PC-9 (cell line): ENCODE results near the gene PARN. TPM values are rescaled to one million over a fixed set of nuclear protein-coding genes. Genes with fewer than 3 reads are reported as not detected.
"Not testable (repeated sequence)": the region's sequence is repeated elsewhere in the genome, so short reads cannot be mapped to it uniquely, and the experiment has no call there.

Experiments
- BruUV-seq: library from RNA; stranded (reverse); fragments of 400-500 nt; replicated peaks from 2 replicates; lab custom pipeline; 2021; lab: Mats Ljungman, UMichigan
- CTCF ChIA-PET: fragments of 300-600 bp; sonication (Branson Sonifier 250); formaldehyde crosslinking; loops from one replicate; lab custom pipeline; 2022; ENCODE audit warnings: antibody characterized with exemption; lab: Charles Lee
- POLR2A ChIA-PET: fragments of 300-600 bp; sonication (Branson Sonifier 250); formaldehyde crosslinking; loops from one replicate; lab custom pipeline; 2022; ENCODE audit warnings: antibody characterized with exemption; ENCODE audit not compliant: unreplicated experiment; lab: Charles Lee
- DNase-seq, 2 experiments: peaks; one replicate each; pipeline versions ENCODE4 v3.0.0 to v3.0.0-alpha.2; 2015 to 2022; ENCODE audit warnings: mixed read lengths in 1 of 2
- H2AFZ ChIP-seq: fragments of 200-600 bp; sonication (generic); 2 replicates; pipeline ENCODE4 v1.8.1; 2017; ENCODE audit warnings: antibody characterized with exemption
- H3F3A ChIP-seq: fragments of 200-600 bp; sonication (generic); 2 replicates; pipeline ENCODE4 v1.8.1; 2017; ENCODE audit warnings: antibody characterized with exemption, mild to moderate bottlenecking, low read depth; ENCODE audit not compliant: insufficient read depth
- H3K27ac ChIP-seq: fragments of 200-600 bp; sonication (generic); 2 replicates; pipeline ENCODE4 v1.6.1; 2016; ENCODE audit warnings: mixed run types
- H3K27me3 ChIP-seq: fragments of 200-600 bp; sonication (generic); 2 replicates; pipeline ENCODE4 v1.6.1; 2016; ENCODE audit warnings: low read depth, mixed run types; ENCODE audit not compliant: insufficient read depth
- H3K36me3 ChIP-seq: fragments of 200-600 bp; sonication (generic); 2 replicates; pipeline ENCODE4 v1.6.1; 2016; ENCODE audit warnings: low read depth, mixed run types
- H3K4me1 ChIP-seq: fragments of 200-600 bp; sonication (generic); replicated peaks from 2 replicates; pipeline ENCODE4 v1.6.1; 2016; ENCODE audit warnings: mixed run types; ENCODE audit not compliant: insufficient read depth
- H3K4me2 ChIP-seq: fragments of 200-600 bp; sonication (generic); 2 replicates; pipeline ENCODE4 v1.6.1; 2017; ENCODE audit warnings: mixed run types
- H3K4me3 ChIP-seq: fragments of 200-600 bp; sonication (generic); 2 replicates; pipeline ENCODE4 v1.6.1; 2016; ENCODE audit warnings: mixed run types
- H3K79me2 ChIP-seq: fragments of 200-600 bp; sonication (generic); 2 replicates; pipeline ENCODE4 v1.6.1; 2017; ENCODE audit warnings: low read depth, mixed run types
- H3K9me2 ChIP-seq: fragments of 200-600 bp; sonication (generic); 2 replicates; pipeline ENCODE4 v1.8.1; 2017; ENCODE audit warnings: mild to moderate bottlenecking; ENCODE audit not compliant: insufficient read depth
- H3K9me3 ChIP-seq: fragments of 200-600 bp; sonication (generic); 2 replicates; pipeline ENCODE4 v1.8.1; 2016; ENCODE audit warnings: low read depth; ENCODE audit not compliant: insufficient read depth
- H4K20me1 ChIP-seq: fragments of 200-600 bp; sonication (generic); 2 replicates; pipeline ENCODE4 v1.8.1; 2017; ENCODE audit not compliant: insufficient read depth
- CTCF ChIP-seq: fragments of 200-600 bp; sonication (generic); conservative IDR thresholded peaks from 2 replicates; pipeline ENCODE4 v1.6.1; 2017; ENCODE audit warnings: mixed run types, antibody characterized with exemption, mild to moderate bottlenecking, moderate library complexity
- EZH2 ChIP-seq: fragments of 200-600 bp; sonication (generic); IDR thresholded peaks from 2 replicates; pipeline ENCODE4 v1.8.0; 2017; ENCODE audit warnings: antibody characterized with exemption, low read depth
- intact Hi-C: fragments of 100-400 bp; cut with micrococcal nuclease; formaldehyde crosslinking; loops from one replicate; pipeline ENCODE4 v1.10.0; 2022; ENCODE audit not compliant: unreplicated experiment
- total RNA-seq: library from RNA; stranded (reverse); gene quantifications from 2 replicates; pipeline ENCODE4 v1.2.3, GENCODE V29; 2021

The PARN gene
- total RNA-seq, 1 experiment from 2014 or later, result 53.0 TPM

- no peak for DNase-seq
- Histone ChIP-seq H3K4me1 (no peaks in the 10 kb centered on the region), H3K36me3 (peaks cover 46% of the 10 kb centered on the region), H3F3A (peaks cover 3% of the 10 kb centered on the region; the same call in 1 of the 2 replicates), H3K4me2 (no peak overlapping the region), H3K27me3 (no peaks in the 10 kb centered on the region), H4K20me1 (peaks cover 3% of the 10 kb centered on the region; the same call in 1 of the 2 replicates), H3K9me3 (no peaks in the 10 kb centered on the region), H3K4me3 (no peak overlapping the region), H3K27ac (no peak overlapping the region), H3K9me2 (no peaks in the 10 kb centered on the region), H2AFZ (no peak overlapping the region), H3K79me2 (no peaks in the 10 kb centered on the region)
- no TSS peak for BruUV-seq
- TF ChIP-seq CTCF (no peak), EZH2 (no peak)
- intact Hi-C loops, result no loop called here
- ChIA-PET POLR2A (interaction anchor here (0.6 to 0.7 kb wide), 3 partner anchors 18 to 387 kb away, joined by 3 to 4 read pairs (median 4); no protein-coding TSS in a partner anchor), CTCF (no interaction called here)
Observed at GRCh38 chr16:14586637-14587305, 43.3 kb downstream of the PARN start.

GRCh38 chr16:14585287-14585686 lies 44.8 kb downstream of the PARN start:
- H3F3A ChIP-seq, result peaks cover 3% of the 10 kb centered on the region; the same call in 1 of the 2 replicates
- ChIA-PET POLR2A (no interaction called here), CTCF (no interaction called here)
- H4K20me1 ChIP-seq, result peaks cover 3% of the 10 kb centered on the region; the same call in 1 of the 2 replicates
- no peak for DNase-seq
- H3K4me2 ChIP-seq, result no peak overlapping the region
- H3K9me3 ChIP-seq, result no peaks in the 10 kb centered on the region
- no TSS peak for BruUV-seq
- intact Hi-C loops, result no loop called here
- H3K9me2 ChIP-seq, result no peaks in the 10 kb centered on the region
- no peaks in the 10 kb centered on the region for H3K4me1 ChIP-seq
- TF ChIP-seq EZH2 (no peak), CTCF (no peak)
- no peak overlapping the region for H3K4me3 ChIP-seq
- H3K79me2 ChIP-seq, result no peaks in the 10 kb centered on the region
- H3K36me3 ChIP-seq, result peaks cover 52% of the 10 kb centered on the region
- H3K27ac ChIP-seq, result no peak overlapping the region
- no peak overlapping the region for H2AFZ ChIP-seq
- H3K27me3 ChIP-seq, result no peaks in the 10 kb centered on the region

DNA sequence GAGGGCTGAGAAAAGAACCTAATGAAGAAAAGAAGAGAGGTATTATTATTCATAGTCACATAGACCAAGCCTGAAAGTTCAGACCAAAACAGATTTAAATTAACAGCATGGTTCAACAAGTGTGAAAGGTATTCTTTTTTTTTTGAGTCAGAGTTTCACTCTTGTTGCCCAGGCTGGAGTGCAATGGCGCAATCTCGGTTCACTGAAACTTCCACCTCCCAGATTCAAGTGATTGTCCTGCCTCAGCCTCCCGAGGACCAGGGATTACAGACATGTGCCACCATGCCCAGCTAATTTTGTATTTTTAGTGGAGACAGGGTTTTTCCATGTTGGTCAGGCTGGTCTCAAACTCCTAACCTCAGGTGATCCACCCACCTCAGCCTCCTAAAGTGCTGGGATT lies 49.1 kb downstream of the PARN start:
- H2AFZ ChIP-seq, intact Hi-C loops, H3K9me3 ChIP-seq, H3K27me3 ChIP-seq, H3F3A ChIP-seq, H3K4me1 ChIP-seq, H4K20me1 ChIP-seq, H3K9me2 ChIP-seq, H3K4me3 ChIP-seq, H3K27ac ChIP-seq, H3K79me2 ChIP-seq, POLR2A ChIA-PET, CTCF ChIA-PET, BruUV-seq, H3K4me2 ChIP-seq, DNase-seq: not testable (repeated sequence)
- peaks cover 54% of the 10 kb centered on the region for H3K36me3 ChIP-seq
